ENCODE data around the gene ACSBG1.
A peak's percentile ranks its signal among the peaks of the same experiment; 100 is the strongest.

Gene ACSBG1

GRCh38 chr15:78208341-78208844, 26.0 kb downstream of the ACSBG1 start:
- no peak for DNase-seq (ENCODE audit: low spot score)
- H3K27ac ChIP-seq, result no peak overlapping the region
- H3K4me3 ChIP-seq, result no peak overlapping the region
- TF ChIP-seq CTCF (IDR thresholded peaks at IDR 0.05), result no peak

GRCh38 chr15:78207641-78208340, 26.6 kb downstream of the ACSBG1 start:
- H3K27ac ChIP-seq, result no peak overlapping the region
- DNase-seq (ENCODE audit: low spot score), result peak; percentile 19
- TF ChIP-seq CTCF (IDR thresholded peaks at IDR 0.05), result no peak
- H3K4me3 ChIP-seq, result no peak overlapping the region

GRCh38 chr15:78207110-78207458, 27.3 kb downstream of the ACSBG1 start:
- H3K4me3 ChIP-seq, result no peak overlapping the region
- no peak overlapping the region for H3K27ac ChIP-seq
- no peak for TF ChIP-seq CTCF (IDR thresholded peaks at IDR 0.05)
- peak; percentile 52 for DNase-seq (ENCODE audit: low spot score)

- DNase-seq (ENCODE audit: low spot score), result no peak
- Histone ChIP-seq H3K27ac (no peak overlapping the region), H3K4me3 (no peak overlapping the region)
- no peak for TF ChIP-seq CTCF (IDR thresholded peaks at IDR 0.05)
These were observed 27.8 kb downstream of the ACSBG1 start for GRCh38 chr15:78206326-78207109.

- TF ChIP-seq CTCF (IDR thresholded peaks at IDR 0.05), result no peak
- no peak overlapping the region for H3K4me3 ChIP-seq
- no peak for DNase-seq (ENCODE audit: low spot score)
- H3K27ac ChIP-seq, result no peak overlapping the region
These were observed 28.5 kb downstream of the ACSBG1 start for GRCh38 chr15:78205856-78206255.

- no peak overlapping the region for H3K27ac ChIP-seq
- no peak for TF ChIP-seq CTCF (IDR thresholded peaks at IDR 0.05)
- no peak overlapping the region for H3K4me3 ChIP-seq
- no peak for DNase-seq (ENCODE audit: low spot score)
These were observed 29.0 kb downstream of the ACSBG1 start for GRCh38 chr15:78205337-78205736.

Data from coronary artery (tissue), 2 donors.